ENCODE results near the gene ETNK2.

DNA sequence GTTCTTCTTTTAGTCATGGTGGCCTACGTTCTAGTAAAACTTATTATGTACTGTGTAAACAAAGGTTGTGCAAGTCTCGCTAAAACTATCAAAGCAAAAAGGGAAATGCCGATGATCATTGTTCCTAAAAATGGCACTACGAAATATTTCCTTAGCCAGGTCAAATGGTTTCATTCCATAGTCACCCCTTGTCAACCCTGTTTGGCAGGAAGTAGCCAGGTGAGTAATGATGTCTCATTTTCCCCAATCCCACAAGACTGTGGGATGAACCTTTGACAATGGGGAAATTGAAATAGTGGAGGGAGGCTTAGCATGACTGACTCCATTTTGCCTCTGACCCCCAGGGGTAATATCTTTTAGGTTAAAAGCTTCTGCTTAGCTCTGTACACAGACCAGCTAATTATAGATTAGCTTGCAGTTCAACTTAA, 19.9 kb upstream of the ETNK2 start:
- TF ChIP-seq, protein P1, sequence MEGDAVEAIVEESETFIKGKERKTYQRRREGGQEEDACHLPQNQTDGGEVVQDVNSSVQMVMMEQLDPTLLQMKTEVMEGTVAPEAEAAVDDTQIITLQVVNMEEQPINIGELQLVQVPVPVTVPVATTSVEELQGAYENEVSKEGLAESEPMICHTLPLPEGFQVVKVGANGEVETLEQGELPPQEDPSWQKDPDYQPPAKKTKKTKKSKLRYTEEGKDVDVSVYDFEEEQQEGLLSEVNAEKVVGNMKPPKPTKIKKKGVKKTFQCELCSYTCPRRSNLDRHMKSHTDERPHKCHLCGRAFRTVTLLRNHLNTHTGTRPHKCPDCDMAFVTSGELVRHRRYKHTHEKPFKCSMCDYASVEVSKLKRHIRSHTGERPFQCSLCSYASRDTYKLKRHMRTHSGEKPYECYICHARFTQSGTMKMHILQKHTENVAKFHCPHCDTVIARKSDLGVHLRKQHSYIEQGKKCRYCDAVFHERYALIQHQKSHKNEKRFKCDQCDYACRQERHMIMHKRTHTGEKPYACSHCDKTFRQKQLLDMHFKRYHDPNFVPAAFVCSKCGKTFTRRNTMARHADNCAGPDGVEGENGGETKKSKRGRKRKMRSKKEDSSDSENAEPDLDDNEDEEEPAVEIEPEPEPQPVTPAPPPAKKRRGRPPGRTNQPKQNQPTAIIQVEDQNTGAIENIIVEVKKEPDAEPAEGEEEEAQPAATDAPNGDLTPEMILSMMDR (IDR thresholded peaks at IDR 0.05), result no peak
- TF ChIP-seq POLR2A (IDR thresholded peaks at IDR 0.05), result no peak
